SK-N-MC (cell line): ENCODE data around the gene ACVR2B.

Source experiments
- EZH2 ChIP-seq: fragments of 200-600 bp; sonication (generic); IDR thresholded peaks from one replicate; pipeline ENCODE4 v1.6.1; 2017; ENCODE audit warnings: antibody characterized with exemption
- FOXP2 ChIP-seq: optimal IDR thresholded peaks from 2 replicates; pipeline ENCODE3; 2011; ENCODE audit warnings: mild to moderate bottlenecking, moderate library complexity; ENCODE audit not compliant: insufficient read depth; ENCODE audit errors: extremely low read length, control extremely low read depth
- POLR2AphosphoS5 ChIP-seq: IDR thresholded peaks from 2 replicates; pipeline ENCODE4 v1.6.1; 2012; ENCODE audit warnings: mild to moderate bottlenecking, low read depth, low read length, borderline replicate concordance

GRCh38 chr3:38507120-38507519 lies 53.4 kb downstream of the ACVR2B start:
- TF ChIP-seq EZH2 (no peak), POLR2AphosphoS5 (no peak), FOXP2 (no peak)
